CD4-positive, alpha-beta T cell treated with Interleukin-6 at 100 ng/mL for 8 hours (primary cell): ENCODE data around the gene C1orf74.
"Not testable (repeated sequence)": the region's sequence is repeated elsewhere in the genome, so short reads cannot be mapped to it uniquely, and the experiment has no call there.

Experiments
- DNase-seq: peaks from one replicate; pipeline ENCODE4 v3.0.0-alpha.2; 2020; ENCODE audit warnings: mixed read lengths, low spot score

C1orf74 gene

DNA sequence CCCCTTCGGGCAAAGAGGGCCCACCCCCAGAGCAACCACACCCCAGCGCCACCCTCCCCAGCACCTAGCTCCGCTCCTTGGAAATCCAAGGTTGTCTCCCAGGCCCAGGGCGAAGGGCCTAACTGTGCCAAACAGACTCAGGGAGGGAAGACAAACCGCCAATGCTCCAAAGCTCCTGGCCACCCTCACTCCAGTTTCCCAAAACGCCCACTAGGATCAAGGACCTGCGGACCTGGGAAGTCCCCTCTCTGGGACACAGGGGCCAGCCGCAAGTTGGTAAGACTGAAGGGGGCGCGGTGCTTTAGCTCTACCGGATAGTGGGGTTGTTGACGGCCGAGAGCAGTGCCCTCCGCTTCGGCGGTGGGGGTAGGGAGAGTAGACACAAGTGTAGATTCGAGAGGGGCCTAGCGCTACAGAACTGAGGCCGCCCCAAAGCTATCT is 21.0 kb upstream of the C1orf74 start:
- no peak for DNase-seq

DNA sequence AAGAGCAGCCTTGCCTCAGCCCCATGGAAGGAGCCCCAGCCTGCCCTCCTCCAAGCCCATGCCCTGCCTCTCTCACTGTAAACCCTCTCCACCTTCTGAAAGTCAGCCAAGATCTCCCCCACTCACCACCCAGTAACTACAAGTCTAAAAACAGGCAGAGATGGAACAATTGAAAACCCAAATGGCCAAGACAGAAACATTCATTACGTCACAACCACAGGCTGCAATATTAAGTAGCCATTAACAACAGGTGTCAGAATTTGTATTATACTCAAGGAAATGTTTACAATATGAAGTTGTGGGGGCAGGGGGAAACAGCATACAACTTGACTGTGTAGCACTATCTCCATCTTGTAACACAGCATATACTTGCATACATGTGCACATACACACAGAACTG is 19.2 kb upstream of the C1orf74 start:
- no peak for DNase-seq

DNA sequence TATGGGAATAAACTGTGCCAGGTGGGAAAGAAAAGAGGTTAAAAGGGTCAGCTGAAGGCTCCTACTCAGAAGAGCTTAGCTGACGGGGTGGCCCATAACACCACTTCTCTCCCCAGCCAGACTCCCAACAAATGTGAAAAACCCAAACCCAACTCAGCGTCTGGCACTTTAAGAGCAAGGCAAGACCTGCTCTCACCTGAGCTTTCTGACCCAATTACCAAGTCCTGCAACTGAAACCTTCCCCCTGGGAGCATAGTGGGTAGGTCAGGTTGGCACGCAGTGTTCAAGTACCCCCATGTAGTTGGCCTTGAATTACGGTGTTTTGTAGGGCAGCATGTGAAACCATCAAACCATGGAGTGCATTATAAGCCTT is 18.4 kb upstream of the C1orf74 start:
- DNase-seq, result no peak

DNA sequence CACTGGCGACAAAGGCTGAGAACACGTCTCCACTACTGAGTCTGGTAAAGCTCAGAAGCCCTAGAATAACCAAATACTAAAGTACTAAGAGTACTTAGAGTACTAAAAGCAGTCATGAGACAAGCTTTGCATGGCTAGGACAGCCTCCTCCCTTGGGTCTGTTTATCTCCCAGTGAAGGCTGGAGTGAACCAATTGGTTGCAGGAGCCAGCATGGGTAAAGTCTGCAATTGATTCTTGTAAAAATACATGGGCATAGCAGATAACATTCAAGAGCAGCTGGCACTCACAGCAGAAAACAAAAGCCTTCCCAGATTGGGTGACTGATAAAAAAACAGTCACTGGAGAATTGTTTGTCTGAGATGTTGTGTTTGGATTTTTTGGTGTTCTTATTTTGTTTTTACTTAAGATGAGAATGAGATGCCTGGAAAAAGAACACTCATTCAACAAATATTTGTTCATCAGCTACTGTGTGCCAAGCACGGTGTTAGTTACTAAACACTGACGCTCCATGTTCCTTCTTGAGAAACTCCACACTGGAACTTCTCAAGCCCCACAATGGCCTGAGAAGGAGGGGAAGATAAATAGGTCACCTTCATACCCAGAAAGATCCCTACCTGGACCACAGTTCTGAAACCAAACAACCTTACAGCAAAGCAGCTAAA is 17.9 kb upstream of the C1orf74 start:
- DNase-seq, result no peak

DNA sequence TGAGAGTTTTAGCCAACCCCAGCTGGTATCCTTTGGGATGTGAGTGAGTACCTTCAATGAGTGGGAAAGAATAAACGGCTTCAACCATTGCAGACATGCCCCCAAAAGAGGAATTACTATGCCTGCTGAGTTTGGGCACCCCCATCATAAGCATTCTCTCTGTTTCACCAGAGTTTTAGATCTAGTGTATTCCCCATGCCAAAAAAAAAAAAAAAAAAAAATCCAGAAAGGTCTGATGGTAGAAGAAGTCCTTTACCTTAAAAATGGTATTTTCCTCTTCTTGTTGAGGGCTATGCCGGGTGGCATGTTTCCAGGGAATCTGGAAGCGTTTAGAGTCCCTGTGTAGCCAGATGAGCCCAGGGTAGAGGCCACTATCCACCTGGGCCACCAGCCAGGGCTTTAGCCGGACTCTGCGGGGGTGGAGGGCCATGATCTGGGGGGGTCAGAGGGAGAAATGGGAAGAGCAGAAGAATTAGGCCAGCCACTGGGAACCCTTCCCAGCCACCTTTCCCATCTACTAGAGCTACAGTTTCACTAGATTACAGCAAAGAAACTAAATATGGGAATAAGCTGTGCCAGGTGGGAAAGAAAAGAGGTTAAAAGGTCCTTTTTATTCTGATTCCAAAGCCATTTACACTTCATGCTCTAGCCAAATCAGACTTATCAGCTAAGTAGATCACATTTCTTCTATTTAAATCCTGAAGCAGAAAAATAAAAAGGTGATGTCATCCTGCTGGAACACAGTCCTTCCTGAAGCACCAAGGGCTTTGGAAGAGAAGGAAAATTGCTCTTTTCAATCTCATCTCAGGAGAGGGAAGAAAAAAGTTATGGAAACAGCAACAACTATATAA is 16.9 kb upstream of the C1orf74 start:
- DNase-seq, result no peak

DNA sequence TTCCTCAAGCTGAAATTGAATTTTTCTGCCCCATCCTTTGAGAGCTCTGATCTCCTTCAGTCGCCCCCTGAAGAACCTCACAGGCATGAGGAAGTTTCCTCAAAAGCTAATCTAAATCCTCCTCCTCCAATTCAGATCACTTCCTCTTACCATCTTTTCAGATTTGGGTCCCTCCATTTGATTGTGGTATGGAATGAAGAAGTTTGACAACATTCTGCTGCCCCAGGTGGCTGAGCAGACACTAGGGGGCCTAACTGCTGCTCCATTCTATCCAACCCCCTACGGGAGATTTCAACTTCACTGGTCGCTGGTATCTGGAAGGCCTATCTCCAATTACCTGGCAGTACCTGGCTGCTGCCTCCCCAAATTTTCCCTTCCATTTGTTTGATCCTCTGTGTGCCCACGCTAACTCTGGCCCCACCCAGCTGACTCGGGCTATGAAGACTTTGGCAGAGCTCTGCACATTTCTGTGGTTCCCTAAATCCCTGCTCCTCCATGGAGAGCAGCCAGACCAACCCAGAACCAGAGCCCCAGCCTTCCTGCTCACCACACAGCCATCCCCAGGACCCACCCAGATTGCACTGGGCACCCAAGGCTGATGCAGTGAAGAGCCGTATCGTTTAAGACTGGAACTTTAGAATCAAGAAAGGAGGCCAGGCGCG is 13.8 kb upstream of the C1orf74 start:
- no peak for DNase-seq

DNA sequence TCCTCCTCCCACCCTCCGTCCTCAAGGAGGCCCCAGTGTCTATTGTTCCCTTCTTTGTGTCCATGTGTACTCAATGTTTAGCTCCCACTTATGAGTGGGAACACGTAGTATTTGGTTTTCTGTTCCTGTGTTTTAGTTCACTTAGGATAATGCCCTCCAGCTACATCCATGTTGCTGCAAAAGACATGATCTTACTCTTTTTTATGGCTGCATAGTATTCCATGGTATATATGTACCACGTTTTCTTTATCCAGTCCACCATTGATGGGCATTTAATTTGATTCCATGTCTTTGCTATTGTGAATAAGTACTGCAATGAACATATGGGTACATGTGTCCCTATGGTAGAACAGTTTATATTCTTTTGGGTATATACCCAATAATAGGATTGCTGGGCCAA is 9.4 kb upstream of the C1orf74 start:
- not testable (repeated sequence) for DNase-seq

DNA sequence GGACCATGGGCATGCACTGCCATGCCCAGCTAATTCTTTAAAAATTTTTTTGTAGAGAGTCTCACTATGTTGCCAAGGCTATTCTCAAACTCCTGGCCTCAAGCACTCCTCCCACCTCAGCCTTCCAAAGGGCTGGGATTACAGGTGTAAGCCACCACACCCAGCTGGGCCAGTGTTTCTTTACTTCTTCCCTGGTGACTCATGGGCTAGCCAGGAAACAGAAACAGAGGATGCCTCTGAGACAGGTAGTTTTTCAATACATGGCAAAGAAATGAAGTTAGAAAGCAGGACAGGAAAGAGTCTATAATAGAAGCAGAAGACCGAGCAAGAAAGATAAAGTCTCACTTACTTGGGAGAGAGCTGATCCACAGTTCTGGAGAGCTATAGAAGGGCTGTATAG is 7.6 kb upstream of the C1orf74 start:
- no peak for DNase-seq

DNA sequence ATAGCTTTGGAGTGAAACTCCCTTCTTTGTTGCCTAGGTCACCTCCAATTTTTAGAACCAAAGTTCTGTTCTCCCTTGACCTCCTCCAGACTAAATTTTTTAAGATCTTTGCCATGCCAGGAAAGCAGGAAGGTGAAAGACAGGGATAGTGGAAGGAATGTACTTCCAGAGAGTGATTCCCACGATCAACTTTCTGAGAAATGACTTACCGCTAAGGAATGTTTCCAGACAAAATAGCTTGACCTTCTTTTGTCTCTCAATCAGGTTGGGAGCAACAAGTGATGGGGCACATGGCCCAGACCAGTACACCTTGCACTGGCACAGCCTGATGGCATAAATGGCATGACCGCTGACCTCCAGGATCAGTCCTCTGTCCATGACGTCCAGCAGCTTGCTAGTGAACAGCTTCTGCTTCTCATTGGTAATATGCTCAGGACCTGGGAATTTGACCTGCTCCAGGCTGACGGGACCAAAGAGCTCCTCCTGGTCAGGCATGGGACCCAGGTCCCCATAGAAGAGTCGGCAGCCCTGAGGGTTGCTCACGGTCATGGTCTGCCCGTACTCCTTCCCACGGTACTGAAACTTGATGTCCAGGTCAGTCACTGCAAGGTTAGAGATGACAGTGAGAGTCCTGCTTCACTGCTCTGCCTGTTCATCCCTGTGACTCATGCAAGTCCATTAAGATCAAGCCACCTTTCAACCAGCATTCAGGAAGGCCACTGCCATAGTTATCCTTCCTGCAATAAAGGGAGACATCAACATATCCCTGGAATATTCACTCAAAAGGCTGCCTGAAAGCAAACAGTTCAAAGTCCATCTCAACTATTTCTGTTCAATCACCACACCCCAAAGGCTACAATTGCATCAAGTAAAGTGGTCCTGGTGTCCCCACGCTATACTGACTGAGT is 6.2 kb upstream of the C1orf74 start:
- DNase-seq, result no peak

DNA sequence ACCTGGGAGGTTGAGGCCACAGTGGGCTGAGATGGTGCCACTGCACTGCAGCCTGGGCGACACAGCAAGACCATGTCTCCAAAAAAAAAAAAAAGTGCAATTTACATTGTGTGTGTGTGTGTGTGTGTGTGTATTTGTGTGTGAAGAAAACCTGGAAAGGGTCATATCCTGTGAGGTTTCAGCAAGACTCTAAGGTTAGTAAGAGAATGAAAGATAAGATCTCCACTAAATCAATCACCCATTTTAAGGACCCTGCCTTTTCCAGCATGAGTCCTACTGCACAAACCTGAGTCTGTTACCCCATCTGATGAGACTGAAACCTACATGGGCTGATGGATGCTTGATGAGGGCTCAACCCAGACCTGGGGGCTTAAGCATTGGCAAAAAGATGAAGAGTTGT is 4.9 kb upstream of the C1orf74 start:
- no peak for DNase-seq

DNA sequence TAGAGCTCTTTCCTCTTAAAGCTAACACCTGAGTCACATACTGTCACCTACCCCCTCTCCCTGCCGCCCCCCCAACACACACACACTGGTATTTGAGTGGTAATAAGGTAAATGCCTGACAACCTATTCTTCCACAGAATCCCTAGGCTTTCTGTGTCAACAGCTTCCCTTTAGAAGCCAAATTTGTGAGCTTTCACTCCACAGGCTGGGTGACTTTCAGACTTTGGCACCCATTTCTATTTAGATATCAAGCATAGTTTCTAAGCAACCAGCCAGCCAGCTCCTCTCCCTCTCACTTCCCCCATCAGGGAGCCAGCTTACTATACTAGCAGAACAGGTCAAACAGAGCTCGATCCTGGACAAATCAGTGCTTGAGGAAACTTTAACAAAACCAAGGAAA is 3.2 kb upstream of the C1orf74 start:
- no peak for DNase-seq

DNA sequence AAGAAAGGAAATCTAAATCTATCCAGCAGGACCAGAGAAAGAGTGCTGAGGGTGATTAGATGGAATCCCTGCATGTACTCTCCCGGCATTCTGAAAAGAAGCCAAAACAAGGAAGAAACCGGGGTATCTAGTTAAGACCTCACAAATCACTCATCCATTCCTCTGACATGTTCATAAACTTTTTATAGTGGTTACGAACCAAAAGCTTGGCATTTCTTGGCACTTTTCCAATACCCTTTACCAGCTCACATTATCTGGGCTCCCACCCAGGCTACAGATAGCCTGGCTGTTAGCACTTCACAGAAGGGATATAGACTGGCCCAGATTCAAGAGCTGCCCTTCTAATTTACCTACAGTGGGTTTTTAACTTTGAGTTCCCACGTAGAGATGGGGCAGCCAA is 1.8 kb upstream of the C1orf74 start:
- DNase-seq, result no peak

DNA sequence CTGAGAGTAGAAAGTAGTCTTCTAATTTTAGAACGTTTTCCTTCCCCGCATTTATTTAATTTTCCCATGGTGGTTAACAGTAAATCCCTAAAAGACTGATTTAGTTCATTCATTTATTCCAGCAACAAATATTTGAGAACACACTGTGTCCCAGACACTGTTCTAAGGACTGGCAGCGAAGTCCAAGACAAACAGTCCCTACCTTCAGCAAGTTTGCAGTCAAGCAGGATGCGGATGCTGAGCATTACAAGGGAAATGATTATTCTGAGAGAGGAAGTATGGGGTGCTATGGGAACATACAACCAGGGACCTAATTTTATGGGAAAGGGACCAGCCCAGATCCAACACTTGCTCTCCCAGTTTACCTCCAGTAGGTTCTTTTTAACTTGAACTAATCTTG is 1.2 kb upstream of the C1orf74 start:
- no peak for DNase-seq

DNA sequence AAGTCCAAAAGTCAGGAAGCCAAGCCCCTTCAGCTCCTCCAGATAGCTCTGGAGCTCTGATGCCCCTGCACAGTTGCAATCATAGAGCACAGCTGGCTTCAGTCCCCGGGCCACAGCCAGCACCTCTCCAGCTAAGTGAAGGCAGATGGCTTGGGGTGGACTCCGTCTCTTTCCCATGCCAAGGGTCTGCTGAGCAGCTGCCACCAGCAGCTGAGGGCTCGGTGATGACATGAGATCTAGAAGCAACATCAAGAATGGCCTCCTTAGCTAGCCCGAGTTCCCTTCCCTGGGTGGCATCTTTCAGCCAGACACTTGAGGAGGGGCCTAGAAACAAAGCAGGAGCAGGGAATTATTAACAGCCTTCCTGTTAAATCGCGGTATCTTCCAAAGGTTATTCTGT is 973 bp downstream of the C1orf74 start:
- no peak for DNase-seq

DNA sequence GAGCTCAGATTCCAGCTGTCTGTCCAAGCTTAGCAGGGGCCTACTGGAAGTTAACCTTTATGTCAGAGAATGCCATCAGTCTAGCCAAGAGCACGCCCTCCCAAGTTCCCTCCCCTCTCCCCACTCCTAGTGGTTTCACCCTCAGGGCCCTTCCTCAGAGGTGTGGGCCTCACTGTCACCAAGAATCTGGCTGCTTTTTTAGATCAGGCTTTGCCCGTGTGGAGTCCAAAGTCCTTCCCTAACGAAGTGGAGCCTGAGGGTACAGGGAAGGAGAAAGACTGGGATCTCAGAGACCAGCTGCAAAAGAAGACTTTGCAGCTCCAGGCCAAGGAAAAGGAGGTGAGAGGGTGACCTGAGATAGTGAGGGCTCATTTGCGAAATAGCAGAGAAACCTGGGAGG is 4.1 kb downstream of the C1orf74 start:
- DNase-seq, result no peak

DNA sequence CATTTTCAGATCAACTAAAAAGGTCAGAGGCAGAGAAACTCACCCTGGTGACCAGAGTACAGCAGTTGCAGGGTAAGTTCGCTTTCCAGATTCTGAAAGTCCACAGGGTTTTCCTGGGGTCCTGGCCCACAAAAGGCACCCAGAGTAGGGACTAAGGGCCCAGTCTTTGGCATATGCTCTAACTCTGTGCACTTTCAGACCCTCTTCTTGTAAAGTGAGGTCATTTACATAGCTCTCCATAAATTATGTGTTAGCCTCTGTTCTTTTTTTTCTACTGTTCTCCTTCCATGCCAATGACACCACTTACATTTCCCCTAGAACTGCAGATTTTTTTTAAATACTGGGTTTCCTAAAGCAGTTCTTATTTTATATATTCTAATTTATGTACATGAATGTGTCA is 6.3 kb downstream of the C1orf74 start:
- no peak for DNase-seq

DNA sequence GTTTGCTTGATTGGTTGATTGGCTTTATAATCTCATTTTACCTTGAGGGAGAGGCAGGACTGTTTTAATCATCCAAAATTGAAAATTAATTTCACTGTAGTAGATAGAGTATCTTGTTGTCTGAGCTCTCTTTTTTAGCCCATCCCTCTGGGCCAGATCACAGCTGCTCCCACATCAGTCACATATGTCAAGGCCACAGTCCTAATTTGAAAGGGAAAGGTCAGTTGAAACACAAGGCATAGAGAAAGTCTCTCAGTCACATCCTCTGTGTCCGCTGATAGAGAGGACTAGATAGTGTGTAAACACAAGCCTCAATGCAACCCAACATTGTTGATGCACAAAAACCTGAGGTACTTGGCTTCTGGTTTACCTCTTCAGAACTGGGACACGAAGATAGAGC is 6.8 kb downstream of the C1orf74 start:
- no peak for DNase-seq

DNA sequence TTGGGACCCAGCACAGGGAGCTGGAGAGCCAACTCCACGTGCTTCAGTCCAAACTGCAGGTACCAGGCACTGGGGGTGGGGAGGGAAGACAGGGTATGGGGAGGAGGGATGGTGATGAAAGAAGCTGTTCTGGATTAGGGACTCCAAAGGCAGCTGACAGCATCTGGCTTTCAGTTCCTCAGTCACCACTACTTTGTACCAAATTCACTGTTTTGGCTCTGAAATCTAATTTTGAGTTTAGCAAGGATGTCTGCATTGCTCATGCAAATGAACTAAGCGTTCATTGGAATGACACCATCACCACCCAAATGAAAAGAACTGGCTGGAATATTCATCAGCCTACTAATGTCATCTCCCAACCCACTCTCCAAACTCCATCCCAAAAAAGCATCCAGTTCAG is 8.7 kb downstream of the C1orf74 start:
- DNase-seq, result no peak

DNA sequence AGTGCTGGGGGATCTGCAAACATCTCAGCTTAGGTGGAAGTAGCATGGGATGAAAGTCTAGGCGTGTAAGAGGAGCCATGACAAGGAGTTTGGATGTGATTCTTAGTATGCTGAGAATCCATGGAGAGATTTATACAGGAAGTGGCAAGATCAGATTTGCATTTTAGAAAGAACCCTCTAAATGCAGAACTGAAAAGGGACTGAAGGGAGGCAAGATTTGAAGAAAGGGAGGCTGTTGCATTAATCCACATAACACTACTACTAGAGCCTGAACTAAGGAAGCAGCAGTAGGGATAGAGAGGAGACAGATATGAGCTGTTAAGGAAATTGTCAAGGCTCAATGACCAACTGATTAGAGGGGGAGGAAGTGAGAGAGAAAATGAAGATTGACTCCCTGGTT is 9.8 kb downstream of the C1orf74 start:
- no peak for DNase-seq

DNA sequence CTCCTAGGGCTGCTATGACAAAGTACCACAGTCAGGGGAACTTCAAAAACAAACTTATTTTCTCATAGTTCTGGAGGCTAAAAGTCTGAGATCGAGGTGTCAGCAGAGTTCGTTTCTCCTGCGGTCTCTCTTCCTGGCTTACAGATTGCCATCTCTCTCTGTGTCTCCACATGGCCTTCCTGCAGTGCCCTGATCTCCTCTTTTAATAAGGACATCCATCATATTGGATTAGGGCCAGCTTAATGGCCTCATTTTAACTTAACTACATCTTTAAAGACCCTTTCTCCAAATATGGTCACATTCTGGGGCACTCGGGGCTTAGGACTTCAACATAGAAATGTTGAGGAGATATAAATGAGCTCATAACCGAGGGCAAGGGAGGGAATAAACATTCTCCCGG is 12.2 kb downstream of the C1orf74 start:
- DNase-seq, result no peak

DNA sequence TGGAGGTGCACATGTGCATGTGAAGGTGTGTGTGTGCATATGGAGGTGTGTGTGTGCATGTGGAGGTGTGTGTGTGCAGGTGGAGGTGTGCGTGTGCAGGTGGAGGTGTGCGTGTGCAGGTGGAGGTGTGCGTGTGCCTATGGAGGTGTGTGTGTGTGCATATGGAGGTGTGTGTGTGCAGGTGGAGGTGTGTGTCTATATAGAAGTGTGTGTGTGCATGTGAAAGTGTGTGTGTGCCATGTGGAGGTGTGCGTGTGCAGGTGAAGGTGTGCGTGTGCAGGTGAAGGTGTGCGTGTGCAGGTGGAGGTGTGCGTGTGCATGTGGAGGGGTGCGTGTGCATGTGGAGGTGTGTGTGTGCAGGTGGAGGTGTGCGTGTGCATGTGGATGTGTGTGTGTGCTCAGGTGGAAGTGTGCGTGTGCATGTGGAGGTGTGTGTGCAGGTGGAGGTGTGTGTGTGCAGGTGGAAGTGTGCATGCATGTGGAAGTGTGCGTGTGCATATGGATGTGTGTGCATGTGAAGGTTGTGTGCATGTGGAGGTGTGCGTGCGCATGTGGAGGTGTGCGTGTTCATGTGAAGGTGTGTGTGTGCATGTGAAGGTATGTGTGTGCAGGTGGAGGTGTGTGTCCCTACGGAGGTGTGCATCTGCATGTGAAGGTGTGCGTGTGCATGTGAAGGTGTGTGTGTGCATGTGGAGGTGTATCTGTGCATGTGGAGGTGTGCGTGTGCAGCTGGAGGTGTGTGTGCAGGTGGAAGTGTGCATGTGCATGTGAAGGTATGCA is 13.5 kb downstream of the C1orf74 start:
- DNase-seq, result no peak
